NB4 (cell line): ENCODE measurements around the gene PLD4.

ENCODE experiments used
- CTCF ChIP-seq: IDR thresholded peaks from one replicate; pipeline ENCODE4 v1.5.1; 2012; ENCODE audit warnings: low read depth, low read length
- MAX ChIP-seq: IDR thresholded peaks from 2 replicates; pipeline ENCODE4 v1.6.1; 2011; ENCODE audit warnings: low read depth, low read length
- MYC ChIP-seq: IDR thresholded peaks from 2 replicates; pipeline ENCODE4 v1.6.1; 2011; ENCODE audit warnings: low read depth, low read length
- POLR2A ChIP-seq: IDR thresholded peaks from 2 replicates; pipeline ENCODE4 v1.6.1; 2011; ENCODE audit warnings: mild to moderate bottlenecking; ENCODE audit not compliant: insufficient read length; ENCODE audit errors: extremely low read depth

- TF ChIP-seq CTCF, result no peak
- no peak for TF ChIP-seq POLR2A
- no peak for TF ChIP-seq MYC
- TF ChIP-seq MAX, result no peak
Observed at GRCh38 chr14:104878582-104878981, 46.1 kb upstream of the PLD4 start.
